Astrocyte of the cerebellum (primary cell): ENCODE results near the gene F2RL1.
"Not testable (repeated sequence)": the region's sequence is repeated elsewhere in the genome, so short reads cannot be mapped to it uniquely, and the experiment has no call there.

ENCODE experiments used
- DNase-seq: peaks from one replicate; pipeline ENCODE4 v3.0.0-alpha.2; 2011; ENCODE audit warnings: low read depth
- H3K4me3 ChIP-seq: 2 replicates; pipeline ENCODE4 v1.5.1; 2011; ENCODE audit warnings: mild to moderate bottlenecking, low read depth, low read length, moderate library complexity
- in situ Hi-C: cut with HindIII; loops from 2 replicates; pipeline ENCODE4 v1.10.0; 2017; ENCODE audit warnings: low sequenced_read_pairs
- TF ChIP-seq, protein P1 (sequence below): IDR thresholded peaks from 2 replicates; pipeline ENCODE4 v1.5.1; 2012; ENCODE audit warnings: low read length, low read depth, moderate library complexity, mild to moderate bottlenecking; ENCODE audit errors: missing control alignments

F2RL1 gene, protein sequence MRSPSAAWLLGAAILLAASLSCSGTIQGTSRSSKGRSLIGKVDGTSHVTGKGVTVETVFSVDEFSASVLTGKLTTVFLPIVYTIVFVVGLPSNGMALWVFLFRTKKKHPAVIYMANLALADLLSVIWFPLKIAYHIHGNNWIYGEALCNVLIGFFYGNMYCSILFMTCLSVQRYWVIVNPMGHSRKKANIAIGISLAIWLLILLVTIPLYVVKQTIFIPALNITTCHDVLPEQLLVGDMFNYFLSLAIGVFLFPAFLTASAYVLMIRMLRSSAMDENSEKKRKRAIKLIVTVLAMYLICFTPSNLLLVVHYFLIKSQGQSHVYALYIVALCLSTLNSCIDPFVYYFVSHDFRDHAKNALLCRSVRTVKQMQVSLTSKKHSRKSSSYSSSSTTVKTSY

DNA sequence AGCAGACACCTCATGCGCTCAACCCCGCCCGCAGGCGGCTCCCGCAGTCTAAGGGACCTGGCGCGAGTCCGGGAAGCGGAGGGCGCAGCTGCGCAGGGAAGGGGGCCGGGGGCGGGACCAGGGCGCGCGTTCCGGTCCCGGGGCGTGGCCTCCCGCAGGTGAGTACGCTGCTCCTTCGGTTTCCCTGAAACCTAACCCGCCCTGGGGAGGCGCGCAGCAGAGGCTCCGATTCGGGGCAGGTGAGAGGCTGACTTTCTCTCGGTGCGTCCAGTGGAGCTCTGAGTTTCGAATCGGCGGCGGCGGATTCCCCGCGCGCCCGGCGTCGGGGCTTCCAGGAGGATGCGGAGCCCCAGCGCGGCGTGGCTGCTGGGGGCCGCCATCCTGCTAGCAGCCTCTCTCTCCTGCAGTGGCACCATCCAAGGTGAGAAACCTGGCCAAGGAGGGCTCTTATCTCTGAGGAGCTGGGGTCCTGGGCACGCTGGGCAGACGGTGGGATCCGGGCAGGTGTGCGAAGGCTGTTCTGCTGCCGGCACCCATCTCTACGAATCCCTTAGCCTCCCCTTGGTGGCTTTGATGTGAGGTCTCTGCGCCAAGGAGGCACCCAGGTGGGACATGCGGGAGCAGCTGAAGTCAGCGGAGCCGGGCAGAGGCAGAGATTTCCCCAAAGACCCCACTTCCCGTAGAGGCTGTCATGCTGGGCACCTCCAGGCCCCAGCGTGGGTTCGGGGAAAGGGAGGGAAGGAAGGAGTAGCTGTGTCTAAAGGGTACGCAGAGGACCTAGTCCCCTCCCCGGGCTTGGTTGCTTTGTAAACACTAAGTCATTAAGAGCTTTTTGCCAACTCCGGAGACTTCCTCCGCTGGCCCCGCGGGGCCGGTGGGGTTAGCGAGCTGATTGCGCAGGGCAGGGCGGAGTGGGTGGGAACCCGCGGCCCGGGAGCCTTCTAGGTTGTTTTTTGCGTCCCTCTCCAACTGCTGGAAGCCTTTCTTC, at the start of gene F2RL1:
TSS of gene F2RL1 (plus strand) at position 187 of the 988 bp plus-strand sequence. CDS start at position 340, 153 bp downstream.
- DNase-seq, result peak; percentile 78
- peak within 1 kb of the TSS; percentile 93 for H3K4me3 ChIP-seq
- in situ Hi-C loops, result no loop called here
- TF ChIP-seq, protein P1, sequence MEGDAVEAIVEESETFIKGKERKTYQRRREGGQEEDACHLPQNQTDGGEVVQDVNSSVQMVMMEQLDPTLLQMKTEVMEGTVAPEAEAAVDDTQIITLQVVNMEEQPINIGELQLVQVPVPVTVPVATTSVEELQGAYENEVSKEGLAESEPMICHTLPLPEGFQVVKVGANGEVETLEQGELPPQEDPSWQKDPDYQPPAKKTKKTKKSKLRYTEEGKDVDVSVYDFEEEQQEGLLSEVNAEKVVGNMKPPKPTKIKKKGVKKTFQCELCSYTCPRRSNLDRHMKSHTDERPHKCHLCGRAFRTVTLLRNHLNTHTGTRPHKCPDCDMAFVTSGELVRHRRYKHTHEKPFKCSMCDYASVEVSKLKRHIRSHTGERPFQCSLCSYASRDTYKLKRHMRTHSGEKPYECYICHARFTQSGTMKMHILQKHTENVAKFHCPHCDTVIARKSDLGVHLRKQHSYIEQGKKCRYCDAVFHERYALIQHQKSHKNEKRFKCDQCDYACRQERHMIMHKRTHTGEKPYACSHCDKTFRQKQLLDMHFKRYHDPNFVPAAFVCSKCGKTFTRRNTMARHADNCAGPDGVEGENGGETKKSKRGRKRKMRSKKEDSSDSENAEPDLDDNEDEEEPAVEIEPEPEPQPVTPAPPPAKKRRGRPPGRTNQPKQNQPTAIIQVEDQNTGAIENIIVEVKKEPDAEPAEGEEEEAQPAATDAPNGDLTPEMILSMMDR, result no peak

DNA sequence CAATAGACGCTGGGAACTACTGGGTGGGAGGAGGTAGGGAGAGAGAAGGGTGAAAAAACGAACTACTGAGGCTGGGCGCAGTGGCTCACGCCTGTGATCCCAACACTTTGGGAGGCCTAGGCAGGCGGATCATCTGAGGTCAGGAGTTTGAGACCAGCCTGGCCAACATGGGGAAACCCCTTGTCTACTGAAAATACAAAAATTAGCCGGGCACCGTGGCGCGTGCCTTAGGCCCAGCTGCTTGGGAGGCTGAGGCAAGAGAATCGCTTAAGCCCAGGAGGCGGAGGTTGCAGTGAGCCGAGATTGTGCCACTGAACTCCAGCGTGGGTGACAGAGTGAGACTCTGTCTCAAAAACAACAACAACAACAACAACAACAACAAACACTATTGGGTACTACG, 47.8 kb upstream of the F2RL1 start:
- in situ Hi-C loops, DNase-seq, H3K4me3 ChIP-seq: not testable (repeated sequence)

DNA sequence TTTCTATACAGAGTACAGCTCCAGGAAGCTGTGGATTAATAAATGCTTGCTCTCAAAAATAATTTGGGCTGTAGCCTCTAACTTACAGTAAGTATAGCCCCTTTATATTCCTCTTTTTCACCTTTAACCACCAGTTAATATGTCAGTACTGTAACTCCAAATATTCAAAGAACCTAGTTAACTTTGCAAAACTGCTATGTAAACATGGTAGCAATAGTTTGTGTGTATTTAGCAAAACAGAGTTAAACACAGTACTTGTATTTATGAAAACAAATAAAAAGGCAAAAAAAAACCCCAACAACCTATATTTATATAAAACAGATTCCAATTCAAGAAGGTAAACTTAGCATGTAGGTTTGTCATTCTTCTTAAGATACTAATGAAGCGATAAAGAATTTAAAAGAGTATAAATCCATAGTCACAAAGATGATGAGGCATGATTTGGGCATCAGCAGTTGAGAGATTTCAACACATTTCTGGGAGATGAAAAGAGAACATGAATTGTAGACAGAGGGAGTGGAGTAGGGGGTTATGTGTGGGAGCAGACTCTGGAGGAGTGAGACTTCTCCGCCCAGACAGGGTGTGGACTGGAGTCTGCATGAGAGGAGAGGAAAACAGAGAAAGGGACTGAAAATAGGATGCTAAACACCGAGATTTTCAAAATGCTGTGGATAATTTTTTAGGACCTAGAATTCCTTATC, 47.0 kb upstream of the F2RL1 start:
- TF ChIP-seq, protein P1, result no peak
- no peak overlapping the region for H3K4me3 ChIP-seq
- in situ Hi-C loops, result no loop called here
- DNase-seq, result no peak

DNA sequence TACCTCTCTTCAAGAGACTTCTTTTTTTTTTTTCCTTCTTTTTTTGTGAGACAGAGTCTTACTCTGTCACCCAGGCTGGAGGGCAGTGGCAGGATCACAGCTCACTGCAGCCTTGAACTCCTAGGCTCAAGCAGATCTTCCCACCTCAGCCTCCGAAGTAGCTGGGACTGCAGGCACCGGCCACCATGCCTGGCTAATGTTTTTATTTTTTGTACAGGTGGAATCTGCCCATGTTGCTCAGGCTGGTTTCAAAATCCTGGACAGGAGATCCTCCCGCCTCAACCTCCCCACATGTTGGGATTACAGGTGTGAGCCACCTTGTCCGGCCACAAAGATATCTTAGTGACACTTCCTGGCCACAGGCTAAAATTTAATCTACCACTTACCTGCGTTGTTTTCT, 42.9 kb upstream of the F2RL1 start:
- in situ Hi-C loops, result no loop called here
- DNase-seq, result no peak
- no peak overlapping the region for H3K4me3 ChIP-seq
- TF ChIP-seq, protein P1, result no peak

DNA sequence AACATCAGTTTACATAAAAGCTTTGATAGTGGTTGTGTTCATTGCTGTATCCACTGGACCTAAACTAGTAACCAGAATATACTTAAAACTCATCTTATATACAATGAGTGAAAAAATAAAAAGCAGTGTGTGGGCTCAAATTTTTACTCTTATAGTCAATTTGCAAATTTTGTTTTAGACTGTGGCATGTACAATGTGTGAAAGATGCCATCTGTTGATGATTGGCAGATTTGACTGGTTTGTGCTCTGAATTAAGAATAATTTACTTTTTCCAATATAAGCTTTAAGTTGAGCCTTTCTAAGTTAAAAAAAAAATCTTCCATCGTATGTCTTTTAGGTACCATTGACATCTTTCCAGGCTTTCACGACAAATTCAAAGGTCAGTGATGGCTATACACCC, 42.4 kb upstream of the F2RL1 start:
- no peak overlapping the region for H3K4me3 ChIP-seq
- no peak for DNase-seq
- in situ Hi-C loops, result no loop called here
- TF ChIP-seq, protein P1, result no peak

DNA sequence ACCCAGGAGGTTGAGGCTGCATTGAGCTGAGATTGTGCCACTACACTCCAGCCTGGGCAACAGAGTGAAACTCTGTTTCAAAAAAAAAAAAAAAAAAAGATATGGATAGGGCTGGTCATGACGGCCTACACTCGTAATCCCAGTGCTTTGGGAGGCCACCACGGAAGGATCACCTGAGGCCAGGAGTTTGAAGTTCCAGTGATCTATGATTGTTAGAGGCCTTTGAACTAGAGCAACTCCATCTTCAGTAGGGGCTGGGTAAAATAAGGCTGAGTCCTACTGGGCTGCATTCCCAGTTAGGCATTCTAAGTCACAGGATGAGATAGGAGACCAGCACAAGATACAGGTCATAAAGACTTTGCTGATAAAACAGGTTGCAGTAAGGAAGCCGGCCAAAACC, 38.2 kb upstream of the F2RL1 start:
- DNase-seq, in situ Hi-C loops, H3K4me3 ChIP-seq: not testable (repeated sequence)

DNA sequence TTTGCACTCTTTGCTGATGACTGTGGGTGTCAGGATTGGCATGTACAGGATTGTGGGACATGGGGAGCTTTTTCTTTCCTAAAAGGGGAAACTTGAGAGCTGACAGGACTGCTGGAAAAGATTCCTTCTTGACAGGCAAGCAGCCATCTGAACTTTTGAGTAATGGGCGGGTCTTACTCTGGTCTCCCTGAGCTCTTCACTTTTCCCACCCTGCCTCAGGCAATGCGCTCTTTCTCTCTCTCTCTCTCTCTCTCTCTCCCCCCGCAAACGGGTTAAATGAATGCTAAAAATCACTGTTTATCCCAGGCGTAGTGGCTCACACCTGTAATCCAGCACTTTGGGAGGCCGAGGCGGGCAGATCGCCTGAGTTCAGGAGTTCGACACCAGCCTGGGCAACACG, 37.1 kb upstream of the F2RL1 start:
- TF ChIP-seq, protein P1, result no peak

More for the DNA sequence above, 37.1 kb upstream of the F2RL1 start:
- DNase-seq, result no peak
- H3K4me3 ChIP-seq, result no peak overlapping the region
- in situ Hi-C loops, result no loop called here
